HCT116 (cell line): Measurements from ENCODE around the gene ITGB7. TPM values are rescaled to one million over a fixed set of nuclear protein-coding genes. Genes with fewer than 3 reads are reported as not detected.
A peak's percentile ranks its signal among the peaks of the same experiment; 100 is the strongest.

Source experiments
- ATAC-seq: fragments of 200-7000 bp; cut with Tn5 transposase; 2 replicates; pipeline ENCODE4 v1.9.1; 2020; ENCODE audit warnings: mild to moderate bottlenecking, moderate library complexity
- BruUV-seq: library from RNA; stranded (reverse); fragments of 400-500 nt; replicated peaks from 2 replicates; lab custom pipeline; 2021; lab: Mats Ljungman, UMichigan
- CTCF ChIA-PET: fragments of 300-600 bp; sonication (Branson Sonifier 250); formaldehyde crosslinking; loops from one replicate; lab custom pipeline; 2021; ENCODE audit warnings: antibody characterized with exemption; lab: Charles Lee
- POLR2A ChIA-PET: fragments of 300-600, 350-600 bp; sonication (Branson Sonifier 250); formaldehyde crosslinking; loops from one replicate; lab custom pipeline; 2021; ENCODE audit warnings: antibody characterized with exemption; lab: Charles Lee
- RAD21 ChIA-PET, 2 experiments: fragments of 300-600 bp; sonication (Branson Sonifier 250); formaldehyde crosslinking; loops; one replicate each; lab custom pipeline; 2023; ENCODE audit warnings: low total read pairs in 2 of 2; ENCODE audit not compliant: uncharacterized antibody in 2 of 2, unreplicated experiment in 2 of 2, low non-redundant PET in 1 of 2; lab: Charles Lee
- DNase-seq: peaks from one replicate; pipeline ENCODE4 v3.0.0-alpha.2; 2010; ENCODE audit warnings: low read depth, low spot score
- H2AFZ ChIP-seq: fragments of 200-600 bp; shearing (Covaris generic), sonication (generic); 2 replicates; pipeline ENCODE4 v1.6.1; 2017; ENCODE audit warnings: low read depth, mixed run types, mixed read lengths, antibody characterized with exemption, low read length; ENCODE audit not compliant: poor library complexity, severe bottlenecking
- H3K27ac ChIP-seq: 2 replicates; pipeline ENCODE4 v1.5.1; 2012; ENCODE audit warnings: low read depth, low read length
- H3K27me3 ChIP-seq: fragments of 200-600 bp; sonication (generic); 2 replicates; pipeline ENCODE4 v1.6.1; 2016; ENCODE audit warnings: mixed run types, low read length, mixed read lengths; ENCODE audit not compliant: insufficient read depth
- H3K36me3 ChIP-seq, 2 experiments: fragments of 200-500 bp in 1 of 2; fragments of 200-600 bp in 1 of 2; sonication (Bioruptor generic) in 1 of 2; sonication (generic) in 1 of 2; 2 replicates each; pipeline versions ENCODE4 v1.5.1 to v1.6.1; 2014 to 2016; ENCODE audit warnings: low read length in 2 of 2, inconsistent platforms in 1 of 2, mixed read lengths in 1 of 2, mixed run types in 1 of 2; ENCODE audit not compliant: insufficient read depth in 2 of 2, control insufficient read depth in 1 of 2
- H3K4me1 ChIP-seq, 2 experiments: fragments of 200-600 bp in 1 of 2; sonication (generic) in 1 of 2; 2 replicates each; pipeline versions ENCODE4 v1.5.1 to v1.6.1; 2012 to 2017; ENCODE audit warnings: low read length in 2 of 2, inconsistent platforms in 1 of 2, mild to moderate bottlenecking in 1 of 2, mixed read lengths in 1 of 2, mixed run types in 1 of 2, moderate library complexity in 1 of 2; ENCODE audit not compliant: insufficient read depth in 2 of 2, control insufficient read depth in 1 of 2
- H3K4me2 ChIP-seq: fragments of 200-600 bp; sonication (generic); 2 replicates; pipeline ENCODE4 v1.6.1; 2017; ENCODE audit warnings: mixed run types, low read length, mixed read lengths
- H3K4me3 ChIP-seq, 2 experiments: fragments of 200-600 bp in 1 of 2; sonication (generic) in 1 of 2; replicated peaks in 1 of 2; 2 replicates each; pipeline ENCODE4 v1.5.1; 2011 to 2016; ENCODE audit warnings: low read length in 2 of 2, control low read depth in 1 of 2, low read depth in 1 of 2, mild to moderate bottlenecking in 1 of 2, mixed read lengths in 1 of 2, mixed run types in 1 of 2
- H3K79me2 ChIP-seq: fragments of 200-600 bp; sonication (generic); 2 replicates; pipeline ENCODE4 v1.6.1; 2017; ENCODE audit warnings: mild to moderate bottlenecking, mixed run types, low read length, moderate library complexity, mixed read lengths; ENCODE audit not compliant: insufficient read depth
- H3K9ac ChIP-seq: fragments of 200-600 bp; sonication (generic); 2 replicates; pipeline ENCODE4 v1.6.1; 2016; ENCODE audit warnings: low read length, mixed read lengths
- H3K9me2 ChIP-seq: fragments of 200-600 bp; sonication (generic), shearing (Covaris generic); 2 replicates; pipeline ENCODE4 v1.6.1; 2017; ENCODE audit warnings: mixed run types, mild to moderate bottlenecking, moderate library complexity; ENCODE audit not compliant: insufficient read depth
- H3K9me3 ChIP-seq, 2 experiments: fragments of 200-500 bp in 1 of 2; fragments of 200-600 bp in 1 of 2; sonication (Bioruptor generic) in 1 of 2; sonication (generic) in 1 of 2; 2 replicates each; pipeline ENCODE4 v1.6.1; 2014 to 2017; ENCODE audit warnings: low read length in 2 of 2, mixed read lengths in 2 of 2, inconsistent platforms in 1 of 2, low read depth in 1 of 2, mild to moderate bottlenecking in 1 of 2, mixed run types in 1 of 2, moderate library complexity in 1 of 2; ENCODE audit not compliant: control insufficient read depth in 1 of 2, insufficient read depth in 1 of 2
- H4K20me1 ChIP-seq: fragments of 200-600 bp; sonication (generic), shearing (Covaris generic); 2 replicates; pipeline ENCODE4 v1.6.1; 2017; ENCODE audit warnings: mixed run types, mild to moderate bottlenecking, moderate library complexity; ENCODE audit not compliant: insufficient read depth
- ELF1 ChIP-seq: IDR thresholded peaks from 2 replicates; pipeline ENCODE4 v1.6.1; 2012; ENCODE audit warnings: low read depth, borderline replicate concordance
- RAD21 ChIP-seq: IDR thresholded peaks from 2 replicates; pipeline ENCODE4 v1.6.1; 2012; ENCODE audit warnings: low read depth, mild to moderate bottlenecking
- SIN3A ChIP-seq: IDR thresholded peaks from 2 replicates; pipeline ENCODE4 v1.6.1; 2012; ENCODE audit warnings: low read depth
- intact Hi-C: fragments of 100-400 bp; cut with micrococcal nuclease; formaldehyde crosslinking; loops from 2 replicates; pipeline ENCODE4 v1.10.0; 2022
- total RNA-seq: library from RNA; stranded (reverse); gene quantifications from one replicate; pipeline ENCODE4 v1.2.1, GENCODE V29; 2021; ENCODE audit not compliant: unreplicated experiment

ITGB7 gene
- total RNA-seq, 1 experiment from 2014 or later = 1.9 TPM

DNA sequence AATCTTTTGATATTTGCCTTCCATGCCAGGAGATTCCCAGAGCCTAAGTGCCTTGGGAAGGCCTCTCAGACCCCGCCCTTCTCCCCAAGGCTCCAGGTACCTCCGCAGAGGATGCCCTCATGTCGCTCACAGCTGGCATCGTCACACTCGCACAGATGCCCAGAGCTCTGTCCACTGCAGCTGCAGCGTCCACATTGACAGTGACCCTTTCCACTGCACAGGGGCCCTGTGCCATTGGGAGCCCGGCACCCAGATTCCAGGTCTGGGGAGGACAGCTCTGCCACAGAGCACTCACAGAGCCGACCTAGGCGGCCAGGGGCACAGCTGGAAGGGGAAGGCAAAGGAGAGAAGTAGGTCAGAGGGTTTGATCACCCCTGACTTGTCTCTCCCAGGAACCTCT lies 14.0 kb downstream of the ITGB7 start:
- ChIA-PET POLR2A (interaction anchor here (2.3 kb wide), 1 partner anchor 13 kb away, joined by 7 read pairs; the partner anchor contains the start of genes CSAD and ZNF740), CTCF (no interaction called here), RAD21 (no interaction called here)
- peaks cover 0 to 2% of the 10 kb centered on the region in 2 experiments; a peak in 1 of 4 replicates for H3K36me3 ChIP-seq
- no TSS peak for BruUV-seq
- H3K9ac ChIP-seq = no peak overlapping the region
- H3K27ac ChIP-seq = no peak overlapping the region
- H3K79me2 ChIP-seq = no peaks in the 10 kb centered on the region
- H3K9me3 ChIP-seq = no peaks in the 10 kb centered on the region
- DNase-seq (no peak), ATAC-seq (no peak)
- intact Hi-C loops = no loop called here
- H3K4me2 ChIP-seq = no peak overlapping the region
- no peaks in the 10 kb centered on the region for H3K27me3 ChIP-seq
- TF ChIP-seq ELF1 (no peak), RAD21 (no peak), SIN3A (peak; percentile 40; the same call in 1 of the 2 replicates)
- peaks cover 6 to 31% of the 10 kb centered on the region in 2 experiments; a peak in 3 of 4 replicates for H3K4me1 ChIP-seq
- H2AFZ ChIP-seq = no peak overlapping the region
- H4K20me1 ChIP-seq = no peaks in the 10 kb centered on the region
- H3K9me2 ChIP-seq = no peaks in the 10 kb centered on the region
- no peak overlapping the region for H3K4me3 ChIP-seq

DNA sequence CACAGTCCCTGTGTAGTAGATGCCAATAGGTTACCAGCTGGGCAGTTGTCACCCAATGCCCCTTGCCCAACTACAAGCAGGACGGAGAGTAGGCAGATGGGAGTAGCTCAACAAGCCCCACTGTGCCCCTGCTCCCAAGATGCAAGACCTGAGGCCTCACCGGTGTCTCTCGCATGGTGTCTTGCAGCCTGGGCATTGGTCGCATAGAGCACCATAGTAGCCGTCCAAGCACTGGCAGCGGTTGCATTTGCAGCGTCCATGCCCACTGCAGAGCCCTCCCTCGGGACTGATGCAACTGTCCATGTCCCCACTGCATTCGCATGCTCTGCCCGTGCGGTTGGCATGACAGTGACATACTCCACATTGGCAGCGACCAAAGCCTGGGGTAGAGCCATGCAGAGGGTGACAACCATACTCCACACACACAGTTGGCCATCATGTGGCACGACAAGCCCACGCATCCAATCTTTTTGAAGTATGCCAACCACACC lies 14.5 kb downstream of the ITGB7 start:
- no peaks in the 10 kb centered on the region for H3K27me3 ChIP-seq
- no peak overlapping the region for H2AFZ ChIP-seq
- peaks cover 6 to 27% of the 10 kb centered on the region in 2 experiments; a peak in 3 of 4 replicates for H3K4me1 ChIP-seq
- POLR2A ChIA-PET = interaction anchor here (2.3 kb wide), 1 partner anchor 12 kb away, joined by 7 read pairs; the partner anchor contains the start of genes CSAD and ZNF740
- no peaks in the 10 kb centered on the region for H3K79me2 ChIP-seq
- CTCF ChIA-PET = no interaction called here
- no peaks in the 10 kb centered on the region for H3K9me3 ChIP-seq
- H4K20me1 ChIP-seq = no peaks in the 10 kb centered on the region
- BruUV-seq = no TSS peak
- peaks cover 1 to 4% of the 10 kb centered on the region in 2 experiments; a peak in 3 of 4 replicates for H3K36me3 ChIP-seq
- H3K4me3 ChIP-seq = no peak overlapping the region
- ATAC-seq (no peak), DNase-seq (no peak)
- no peak for TF ChIP-seq ELF1
- no peaks in the 10 kb centered on the region for H3K9me2 ChIP-seq
- H3K27ac ChIP-seq = no peak overlapping the region
- intact Hi-C loops = no loop called here
- H3K9ac ChIP-seq = no peak overlapping the region
- RAD21 ChIA-PET = no interaction called here
- no peak overlapping the region for H3K4me2 ChIP-seq
